Mesothelial cell of epicardium (in vitro differentiated cells): ENCODE data around the gene PTPRF. TPM values are rescaled to one million over a fixed set of nuclear protein-coding genes. Genes with fewer than 3 reads are reported as not detected.

Experiments used
- DNase-seq, 2 experiments: peaks; one replicate each; pipeline ENCODE4 v3.0.0; 2021; ENCODE audit warnings: low spot score in 2 of 2; ENCODE audit not compliant: unreplicated experiment in 2 of 2
- H3K27ac Mint-ChIP-seq: 2 replicates; pipeline ENCODE4 v1.8.0; 2021; ENCODE audit warnings: mixed read lengths
- H3K27me3 Mint-ChIP-seq: 2 replicates; pipeline ENCODE4 v1.8.0; 2021; ENCODE audit warnings: low read depth, mixed read lengths
- H3K36me3 Mint-ChIP-seq: 2 replicates; pipeline ENCODE4 v1.8.0; 2021; ENCODE audit warnings: mixed read lengths
- H3K4me1 Mint-ChIP-seq: 2 replicates; pipeline ENCODE4 v1.8.0; 2021; ENCODE audit warnings: mixed read lengths
- H3K4me3 Mint-ChIP-seq: 2 replicates; pipeline ENCODE4 v1.8.0; 2021; ENCODE audit warnings: mild to moderate bottlenecking, moderate library complexity, mixed read lengths
- H3K9me3 Mint-ChIP-seq: 2 replicates; pipeline ENCODE4 v1.8.0; 2021; ENCODE audit warnings: mixed read lengths
- total RNA-seq: library from RNA; stranded (reverse); gene quantifications from 3 replicates; pipeline ENCODE4 v1.2.1, GENCODE V29; 2021
- TF ChIP-seq, protein P1 (sequence below): fragments of 200-600 bp; sonication (generic); IDR thresholded peaks from one replicate; pipeline ENCODE4 v1.5.0; 2021; ENCODE audit warnings: antibody characterized with exemption; ENCODE audit not compliant: unreplicated experiment

PTPRF gene
- total RNA-seq, 1 donor from 2014 or later: 464 TPM

GRCh38 chr1:43557744-43558245, 27.1 kb downstream of the PTPRF start:
- H3K27ac Mint-ChIP-seq: peak overlapping the region; percentile 87
- peaks cover 19% of the 10 kb centered on the region for H3K36me3 Mint-ChIP-seq
- no peaks in the 10 kb centered on the region for H3K9me3 Mint-ChIP-seq
- no peaks in the 10 kb centered on the region for H3K27me3 Mint-ChIP-seq
- no peak overlapping the region for H3K4me3 Mint-ChIP-seq
- H3K4me1 Mint-ChIP-seq: peaks cover 24% of the 10 kb centered on the region
- DNase-seq: no peak
- TF ChIP-seq, protein P1, sequence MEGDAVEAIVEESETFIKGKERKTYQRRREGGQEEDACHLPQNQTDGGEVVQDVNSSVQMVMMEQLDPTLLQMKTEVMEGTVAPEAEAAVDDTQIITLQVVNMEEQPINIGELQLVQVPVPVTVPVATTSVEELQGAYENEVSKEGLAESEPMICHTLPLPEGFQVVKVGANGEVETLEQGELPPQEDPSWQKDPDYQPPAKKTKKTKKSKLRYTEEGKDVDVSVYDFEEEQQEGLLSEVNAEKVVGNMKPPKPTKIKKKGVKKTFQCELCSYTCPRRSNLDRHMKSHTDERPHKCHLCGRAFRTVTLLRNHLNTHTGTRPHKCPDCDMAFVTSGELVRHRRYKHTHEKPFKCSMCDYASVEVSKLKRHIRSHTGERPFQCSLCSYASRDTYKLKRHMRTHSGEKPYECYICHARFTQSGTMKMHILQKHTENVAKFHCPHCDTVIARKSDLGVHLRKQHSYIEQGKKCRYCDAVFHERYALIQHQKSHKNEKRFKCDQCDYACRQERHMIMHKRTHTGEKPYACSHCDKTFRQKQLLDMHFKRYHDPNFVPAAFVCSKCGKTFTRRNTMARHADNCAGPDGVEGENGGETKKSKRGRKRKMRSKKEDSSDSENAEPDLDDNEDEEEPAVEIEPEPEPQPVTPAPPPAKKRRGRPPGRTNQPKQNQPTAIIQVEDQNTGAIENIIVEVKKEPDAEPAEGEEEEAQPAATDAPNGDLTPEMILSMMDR: no peak

DNA sequence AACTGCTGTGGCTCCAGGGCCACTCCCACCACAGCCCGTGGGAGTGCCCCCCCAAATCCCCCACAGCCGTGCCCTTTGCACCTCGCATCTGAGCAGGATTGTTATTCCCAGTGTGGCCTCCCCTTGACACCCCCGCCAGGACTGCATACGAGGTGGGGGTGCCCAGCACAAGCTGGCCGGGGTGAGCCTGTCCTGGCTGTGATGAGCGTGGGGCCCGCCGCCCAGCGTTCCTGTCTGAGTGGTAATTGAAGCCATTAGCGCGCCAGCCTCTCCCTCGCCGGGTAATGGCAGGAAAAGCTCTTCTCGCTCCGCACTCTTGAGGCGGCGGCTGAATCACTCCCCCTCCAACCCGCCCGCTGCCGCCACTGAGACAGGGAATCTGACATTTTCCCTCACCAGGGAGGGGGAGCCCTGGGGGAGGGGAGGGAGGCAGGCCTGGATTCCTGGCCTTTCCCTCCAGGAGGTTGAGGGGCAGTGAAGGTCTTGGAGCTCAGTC, 27.7 kb downstream of the PTPRF start:
- TF ChIP-seq, protein P1: no peak
- DNase-seq: peak; percentile 39 to 70
- Mint-ChIP-seq H3K36me3 (peaks cover 17% of the 10 kb centered on the region), H3K27ac (no peak overlapping the region), H3K4me1 (peaks cover 22% of the 10 kb centered on the region), H3K27me3 (no peaks in the 10 kb centered on the region), H3K9me3 (no peaks in the 10 kb centered on the region), H3K4me3 (no peak overlapping the region)

- Mint-ChIP-seq H3K27me3 (no peaks in the 10 kb centered on the region), H3K4me3 (no peak overlapping the region), H3K4me1 (peaks cover 24% of the 10 kb centered on the region), H3K36me3 (peaks cover 8% of the 10 kb centered on the region), H3K9me3 (no peaks in the 10 kb centered on the region), H3K27ac (no peak overlapping the region)
- no peak for DNase-seq
- TF ChIP-seq, protein P1: no peak
These were observed 29.0 kb downstream of the PTPRF start for GRCh38 chr1:43559714-43560113.

DNA sequence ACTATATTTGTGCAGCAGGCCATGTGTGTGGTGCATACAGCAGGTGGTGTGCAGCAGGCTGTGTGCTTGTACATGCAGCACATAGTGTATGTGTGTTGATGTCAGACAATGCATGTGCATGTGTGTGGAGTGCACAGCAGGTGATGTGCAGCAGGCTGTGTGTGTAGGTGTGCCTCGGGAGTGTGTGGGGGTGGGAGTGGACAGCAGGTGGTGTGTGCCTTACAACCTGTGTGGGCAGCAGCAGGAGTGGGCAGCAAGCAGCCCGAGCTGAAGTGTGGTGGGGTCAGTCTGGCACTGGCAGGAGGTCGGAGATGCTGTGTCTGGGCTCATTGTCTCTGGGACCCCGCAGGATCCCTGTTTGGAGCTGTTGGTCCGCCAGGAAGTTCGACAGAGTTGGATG, 29.6 kb downstream of the PTPRF start:
- no peak overlapping the region for H3K27ac Mint-ChIP-seq
- no peaks in the 10 kb centered on the region for H3K27me3 Mint-ChIP-seq
- TF ChIP-seq, protein P1: no peak
- no peak for DNase-seq
- peaks cover 8% of the 10 kb centered on the region for H3K36me3 Mint-ChIP-seq
- H3K4me1 Mint-ChIP-seq: peaks cover 30% of the 10 kb centered on the region
- no peak overlapping the region for H3K4me3 Mint-ChIP-seq
- H3K9me3 Mint-ChIP-seq: no peaks in the 10 kb centered on the region

GRCh38 chr1:43563876-43564539, 33.3 kb downstream of the PTPRF start:
- peaks cover 3% of the 10 kb centered on the region for H3K36me3 Mint-ChIP-seq
- peak overlapping the region; percentile 94 for H3K27ac Mint-ChIP-seq
- TF ChIP-seq, protein P1: no peak
- no peaks in the 10 kb centered on the region for H3K9me3 Mint-ChIP-seq
- peak overlapping the region; percentile 20 for H3K4me3 Mint-ChIP-seq
- peak; percentile 40 to 74 for DNase-seq
- peaks cover 45% of the 10 kb centered on the region for H3K4me1 Mint-ChIP-seq
- no peaks in the 10 kb centered on the region for H3K27me3 Mint-ChIP-seq
